A673 (cell line): Measurements from ENCODE around the gene C3orf22. TPM values are rescaled to one million over a fixed set of nuclear protein-coding genes. Genes with fewer than 3 reads are reported as not detected.

Experiments used
- BruUV-seq: library from RNA; stranded (reverse); fragments of 400-500 nt; replicated peaks from 2 replicates; lab custom pipeline; 2021; lab: Mats Ljungman, UMichigan
- CTCF ChIA-PET: fragments of 300-600 bp; sonication (Branson Sonifier 250); formaldehyde crosslinking; loops from one replicate; lab custom pipeline; 2022; ENCODE audit warnings: antibody characterized with exemption; lab: Charles Lee
- POLR2A ChIA-PET: fragments of 300-600 bp; sonication (Branson Sonifier 250); formaldehyde crosslinking; loops from one replicate; lab custom pipeline; 2022; ENCODE audit warnings: antibody characterized with exemption; ENCODE audit not compliant: low non-redundant PET; lab: Charles Lee
- DNase-seq: peaks from one replicate; pipeline ENCODE4 v3.0.0-alpha.2; 2015; ENCODE audit warnings: low spot score
- H3K27ac ChIP-seq: fragments of 200-600 bp; sonication (generic); 2 replicates; pipeline ENCODE4 v1.5.1; 2016; ENCODE audit warnings: mixed run types, low read depth, mild to moderate bottlenecking, mixed read lengths, antibody characterized with exemption, low read length; ENCODE audit not compliant: poor library complexity, severe bottlenecking
- H3K27me3 ChIP-seq: fragments of 200-600 bp; sonication (generic); replicated peaks from 2 replicates; pipeline ENCODE4 v1.6.1; 2017; ENCODE audit warnings: mixed run types, low read depth, mild to moderate bottlenecking, mixed read lengths, antibody characterized with exemption, low read length; ENCODE audit not compliant: insufficient read depth, poor library complexity
- H3K36me3 ChIP-seq: fragments of 200-600 bp; sonication (generic); 2 replicates; pipeline ENCODE4 v1.6.1; 2016; ENCODE audit warnings: mixed run types, mild to moderate bottlenecking, mixed read lengths, antibody characterized with exemption, low read length; ENCODE audit not compliant: insufficient read depth, poor library complexity, severe bottlenecking
- H3K4me1 ChIP-seq: fragments of 200-600 bp; sonication (generic); 2 replicates; pipeline ENCODE4 v1.6.1; 2017; ENCODE audit warnings: mixed run types, mild to moderate bottlenecking, mixed read lengths, antibody characterized with exemption, low read length; ENCODE audit not compliant: insufficient read depth, poor library complexity, severe bottlenecking
- H3K4me3 ChIP-seq: fragments of 200-600 bp; sonication (generic); 2 replicates; pipeline ENCODE4 v1.5.1; 2016; ENCODE audit warnings: low read depth, mixed run types, mild to moderate bottlenecking, mixed read lengths, low read length; ENCODE audit not compliant: poor library complexity, severe bottlenecking
- H3K9me3 ChIP-seq: fragments of 200-600 bp; sonication (generic); 2 replicates; pipeline ENCODE4 v1.6.1; 2016; ENCODE audit warnings: mixed run types, low read depth, mild to moderate bottlenecking, mixed read lengths, antibody characterized with exemption, low read length; ENCODE audit not compliant: poor library complexity, severe bottlenecking
- CTCF ChIP-seq: fragments of 300-800, 200-600 bp; sonication (generic); conservative IDR thresholded peaks from 2 replicates; pipeline ENCODE4 v1.5.1; 2017; ENCODE audit warnings: low read depth, mild to moderate bottlenecking, antibody characterized with exemption, low read length, moderate library complexity, mixed read lengths
- EZH2 ChIP-seq: fragments of 200-600 bp; sonication (generic); IDR thresholded peaks from 2 replicates; pipeline ENCODE4 v1.6.1; 2017; ENCODE audit warnings: borderline replicate concordance, low read depth, mild to moderate bottlenecking, mixed read lengths, antibody characterized with exemption, low read length; ENCODE audit not compliant: poor library complexity, severe bottlenecking
- intact Hi-C: fragments of 100-400 bp; cut with micrococcal nuclease; formaldehyde crosslinking; loops from one replicate; pipeline ENCODE4 v1.10.0; 2022; ENCODE audit not compliant: unreplicated experiment
- total RNA-seq: library from RNA; stranded (reverse); gene quantifications from 2 replicates; pipeline ENCODE4 v1.2.3, GENCODE V29; 2021

C3orf22 gene
- total RNA-seq, 1 experiment from 2014 or later, result not detected

GRCh38 chr3:126557761-126558160 lies 971 bp downstream of the C3orf22 start:
- TF ChIP-seq CTCF, result no peak
- Histone ChIP-seq H3K36me3 (no peaks in the 10 kb centered on the region), H3K27me3 (peaks cover 3% of the 10 kb centered on the region), H3K27ac (no peak overlapping the region), H3K4me3 (no peak overlapping the region), H3K4me1 (no peaks in the 10 kb centered on the region), H3K9me3 (peaks cover 4% of the 10 kb centered on the region)
- no peak for DNase-seq
- ChIA-PET CTCF (no interaction called here), POLR2A (no interaction called here)
- no TSS peak for BruUV-seq
- intact Hi-C loops, result no loop called here

- POLR2A ChIA-PET, result no interaction called here
- CTCF ChIA-PET, result no interaction called here
- TF ChIP-seq EZH2 (no peak), CTCF (no peak)
- Histone ChIP-seq H3K4me3 (no peak overlapping the region), H3K27me3 (no peaks in the 10 kb centered on the region), H3K27ac (no peak overlapping the region), H3K36me3 (no peaks in the 10 kb centered on the region), H3K9me3 (peaks cover under 1% of the 10 kb centered on the region), H3K4me1 (no peaks in the 10 kb centered on the region)
- intact Hi-C loops, result no loop called here
- no TSS peak for BruUV-seq
- DNase-seq, result no peak
These were observed 1.4 kb downstream of the C3orf22 start for GRCh38 chr3:126557415-126557745.

GRCh38 chr3:126556637-126557414 lies 1.9 kb downstream of the C3orf22 start:
- no TSS peak for BruUV-seq
- intact Hi-C loops, result no loop called here
- no peak for TF ChIP-seq EZH2
- TF ChIP-seq CTCF, result no peak
- no peak for DNase-seq
- Histone ChIP-seq H3K4me3 (no peak overlapping the region), H3K4me1 (no peaks in the 10 kb centered on the region), H3K9me3 (no peaks in the 10 kb centered on the region), H3K36me3 (no peaks in the 10 kb centered on the region), H3K27me3 (no peaks in the 10 kb centered on the region), H3K27ac (no peak overlapping the region)
- ChIA-PET POLR2A (no interaction called here), CTCF (no interaction called here)
